Activated B cell treated with CpG ODN at 0.5 μM for 24 hours (primary cell): Measurements from ENCODE around the gene SFMBT1. TPM values are rescaled to one million over a fixed set of nuclear protein-coding genes. Genes with fewer than 3 reads are reported as not detected.

Source experiments
- ATAC-seq: fragments of 200-7000 bp; cut with Tn5 transposase; one replicate; pipeline ENCODE4 v1.10.0; 2021; ENCODE audit warnings: low read depth, mild to moderate bottlenecking, moderate library complexity
- CTCF ChIA-PET: fragments of 350-600 bp; sonication (Branson Sonifier 250); formaldehyde crosslinking; loops from one replicate; lab custom pipeline; 2021; ENCODE audit warnings: antibody characterized with exemption; lab: Charles Lee
- POLR2A ChIA-PET: fragments of 350-600 bp; sonication (Branson Sonifier 250); formaldehyde crosslinking; loops from one replicate; lab custom pipeline; 2021; ENCODE audit warnings: antibody characterized with exemption; lab: Charles Lee
- DNase-seq: peaks from one replicate; pipeline ENCODE4 v3.0.0; 2022
- H3K27ac Mint-ChIP-seq: one replicate; pipeline ENCODE4 v1.8.0; 2020; ENCODE audit warnings: mixed read lengths
- H3K27me3 Mint-ChIP-seq: one replicate; pipeline ENCODE4 v1.8.0; 2021; ENCODE audit warnings: mixed read lengths
- H3K36me3 Mint-ChIP-seq: one replicate; pipeline ENCODE4 v1.8.0; 2021; ENCODE audit warnings: low read depth, mixed read lengths
- H3K4me1 Mint-ChIP-seq: one replicate; pipeline ENCODE4 v1.8.0; 2021; ENCODE audit warnings: mixed read lengths
- H3K4me3 Mint-ChIP-seq: one replicate; pipeline ENCODE4 v1.8.0; 2020; ENCODE audit warnings: mild to moderate bottlenecking, mixed read lengths
- H3K9me3 Mint-ChIP-seq: one replicate; pipeline ENCODE4 v1.8.0; 2020; ENCODE audit warnings: mixed read lengths
- intact Hi-C: fragments of 100-400 bp; cut with micrococcal nuclease; formaldehyde crosslinking; loops from one replicate; pipeline ENCODE4 v1.15.1; 2024
- total RNA-seq: library from RNA; stranded (reverse); gene quantifications from 2 replicates; pipeline ENCODE4 v1.2.3, GENCODE V29; 2022
- TF ChIP-seq, protein P1 (sequence below): fragments of 200-600 bp; IDR thresholded peaks from one replicate; pipeline ENCODE4 v1.8.0; 2022; ENCODE audit warnings: antibody characterized with exemption, mild to moderate bottlenecking

The SFMBT1 gene
- total RNA-seq, 1 donor from 2014 or later, result 31.6 TPM

DNA sequence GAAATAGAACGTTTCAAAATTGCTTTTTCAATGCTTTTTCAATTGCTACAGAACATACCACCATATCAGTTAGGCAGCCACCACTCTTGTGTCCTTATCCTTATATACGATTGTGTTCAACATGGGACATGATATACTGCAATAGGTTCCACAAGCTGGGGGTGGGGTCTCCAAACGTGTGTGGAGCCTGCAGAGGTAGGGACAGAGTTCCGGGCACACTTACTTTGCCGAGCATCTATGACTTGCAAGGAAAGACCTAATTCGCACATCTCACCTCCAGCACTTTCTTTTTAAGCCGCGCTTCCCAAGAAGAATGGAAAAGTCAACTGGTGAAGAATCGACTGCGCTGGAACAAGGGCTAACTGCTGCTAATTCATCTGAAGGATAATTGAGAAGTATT is 39.6 kb upstream of the SFMBT1 start:
- POLR2A ChIA-PET, result no interaction called here
- no peaks in the 10 kb centered on the region for H3K4me1 Mint-ChIP-seq
- TF ChIP-seq, protein P1, sequence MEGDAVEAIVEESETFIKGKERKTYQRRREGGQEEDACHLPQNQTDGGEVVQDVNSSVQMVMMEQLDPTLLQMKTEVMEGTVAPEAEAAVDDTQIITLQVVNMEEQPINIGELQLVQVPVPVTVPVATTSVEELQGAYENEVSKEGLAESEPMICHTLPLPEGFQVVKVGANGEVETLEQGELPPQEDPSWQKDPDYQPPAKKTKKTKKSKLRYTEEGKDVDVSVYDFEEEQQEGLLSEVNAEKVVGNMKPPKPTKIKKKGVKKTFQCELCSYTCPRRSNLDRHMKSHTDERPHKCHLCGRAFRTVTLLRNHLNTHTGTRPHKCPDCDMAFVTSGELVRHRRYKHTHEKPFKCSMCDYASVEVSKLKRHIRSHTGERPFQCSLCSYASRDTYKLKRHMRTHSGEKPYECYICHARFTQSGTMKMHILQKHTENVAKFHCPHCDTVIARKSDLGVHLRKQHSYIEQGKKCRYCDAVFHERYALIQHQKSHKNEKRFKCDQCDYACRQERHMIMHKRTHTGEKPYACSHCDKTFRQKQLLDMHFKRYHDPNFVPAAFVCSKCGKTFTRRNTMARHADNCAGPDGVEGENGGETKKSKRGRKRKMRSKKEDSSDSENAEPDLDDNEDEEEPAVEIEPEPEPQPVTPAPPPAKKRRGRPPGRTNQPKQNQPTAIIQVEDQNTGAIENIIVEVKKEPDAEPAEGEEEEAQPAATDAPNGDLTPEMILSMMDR, result no peak
- ATAC-seq (no peak), DNase-seq (no peak)
- H3K9me3 Mint-ChIP-seq, result no peaks in the 10 kb centered on the region
- H3K36me3 Mint-ChIP-seq, result peaks cover 36% of the 10 kb centered on the region
- no peaks in the 10 kb centered on the region for H3K27me3 Mint-ChIP-seq
- H3K27ac Mint-ChIP-seq, result no peak overlapping the region
- intact Hi-C loops, result no loop called here
- CTCF ChIA-PET, result interaction anchor here (0.7 kb wide), 1 partner anchor 19 kb away, joined by 3 read pairs; no protein-coding TSS in a partner anchor
- no peak overlapping the region for H3K4me3 Mint-ChIP-seq

DNA sequence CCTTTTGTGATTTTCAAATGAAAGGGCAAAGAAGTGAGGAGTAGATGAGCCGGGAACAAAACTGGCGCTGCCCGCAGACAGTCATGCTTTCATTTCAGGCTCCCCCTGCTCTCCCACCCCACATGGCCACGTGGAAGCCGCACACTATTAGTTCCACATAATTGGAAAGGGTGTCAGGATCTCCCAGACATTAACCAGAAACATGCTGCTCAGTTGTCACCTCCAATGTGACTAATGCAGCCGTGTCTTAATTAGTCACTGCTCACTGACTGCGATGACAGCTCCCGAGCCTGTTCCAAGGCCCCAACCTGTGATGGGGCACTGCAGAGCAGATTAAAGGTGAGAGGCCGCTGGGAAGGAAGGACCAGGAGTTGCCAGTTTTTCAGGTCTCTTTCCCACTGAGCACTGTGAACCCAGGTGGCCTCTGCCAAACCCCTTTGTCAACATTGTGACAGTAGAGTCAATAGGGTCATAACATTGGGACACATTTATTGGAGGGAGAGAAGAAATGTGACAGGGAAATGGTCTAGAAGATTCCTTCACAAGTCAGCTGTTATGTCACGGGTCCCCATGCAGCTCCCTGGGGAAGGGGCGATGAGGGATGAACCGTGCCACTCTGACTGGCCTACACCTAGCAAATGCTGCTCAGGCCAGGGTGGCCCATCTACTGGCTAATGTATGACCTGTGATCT is 38.6 kb upstream of the SFMBT1 start:
- TF ChIP-seq, protein P1, result no peak
- DNase-seq (no peak), ATAC-seq (no peak)
- no peaks in the 10 kb centered on the region for H3K9me3 Mint-ChIP-seq
- peaks cover 25% of the 10 kb centered on the region for H3K36me3 Mint-ChIP-seq
- no peaks in the 10 kb centered on the region for H3K27me3 Mint-ChIP-seq
- CTCF ChIA-PET, result no interaction called here
- H3K4me1 Mint-ChIP-seq, result no peaks in the 10 kb centered on the region
- intact Hi-C loops, result no loop called here
- H3K4me3 Mint-ChIP-seq, result no peak overlapping the region
- POLR2A ChIA-PET, result no interaction called here
- peak overlapping the region; percentile 12 for H3K27ac Mint-ChIP-seq

DNA sequence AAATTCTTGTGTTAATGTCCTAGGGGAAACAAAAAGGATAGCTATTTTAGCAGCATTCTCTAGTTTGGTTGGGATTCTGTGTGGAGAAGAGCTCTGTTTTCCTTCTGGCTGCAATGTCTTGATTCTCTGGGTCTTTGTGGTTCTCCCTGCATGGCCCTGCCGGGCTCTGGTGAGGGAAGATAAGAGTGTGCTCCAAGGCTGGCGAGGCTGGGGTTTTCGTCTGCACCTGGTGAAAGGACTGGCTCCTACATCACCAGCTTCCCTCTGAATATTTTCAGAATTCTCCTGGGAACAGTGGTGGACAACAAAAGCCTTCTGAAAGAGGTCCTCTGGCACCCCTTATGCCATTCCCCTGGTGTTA is 38.1 kb upstream of the SFMBT1 start:
- TF ChIP-seq, protein P1, result no peak
- intact Hi-C loops, result no loop called here
- Mint-ChIP-seq H3K4me1 (no peaks in the 10 kb centered on the region), H3K36me3 (peaks cover 22% of the 10 kb centered on the region), H3K27ac (no peak overlapping the region), H3K9me3 (no peaks in the 10 kb centered on the region), H3K4me3 (no peak overlapping the region), H3K27me3 (no peaks in the 10 kb centered on the region)
- ChIA-PET CTCF (no interaction called here), POLR2A (no interaction called here)
- DNase-seq, result no peak
- no peak for ATAC-seq

DNA sequence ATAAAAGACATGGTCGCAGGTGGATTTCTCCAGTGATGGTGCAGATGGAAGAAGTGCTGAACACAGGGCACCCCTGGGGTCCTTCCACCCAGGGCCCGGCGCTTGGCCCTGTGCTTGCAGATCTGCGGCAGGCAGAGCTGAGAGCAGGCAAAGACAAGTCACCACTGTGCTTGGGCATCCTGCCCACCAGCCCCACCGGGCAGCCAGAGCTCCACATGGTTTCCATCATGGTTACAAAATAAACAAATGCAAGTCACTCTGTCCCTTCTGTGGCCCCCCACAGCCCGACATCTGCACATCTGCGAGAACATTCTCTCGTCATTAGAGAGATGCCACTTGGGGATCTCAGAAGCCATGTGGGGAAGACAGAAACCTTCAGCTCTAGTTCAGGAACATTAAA is 37.6 kb upstream of the SFMBT1 start:
- Mint-ChIP-seq H3K9me3 (no peaks in the 10 kb centered on the region), H3K4me1 (no peaks in the 10 kb centered on the region), H3K27me3 (no peaks in the 10 kb centered on the region), H3K4me3 (no peak overlapping the region), H3K27ac (no peak overlapping the region), H3K36me3 (peaks cover 21% of the 10 kb centered on the region)
- ATAC-seq, result no peak
- TF ChIP-seq, protein P1, result no peak
- intact Hi-C loops, result no loop called here
- DNase-seq, result no peak
- CTCF ChIA-PET, result no interaction called here
- POLR2A ChIA-PET, result no interaction called here

DNA sequence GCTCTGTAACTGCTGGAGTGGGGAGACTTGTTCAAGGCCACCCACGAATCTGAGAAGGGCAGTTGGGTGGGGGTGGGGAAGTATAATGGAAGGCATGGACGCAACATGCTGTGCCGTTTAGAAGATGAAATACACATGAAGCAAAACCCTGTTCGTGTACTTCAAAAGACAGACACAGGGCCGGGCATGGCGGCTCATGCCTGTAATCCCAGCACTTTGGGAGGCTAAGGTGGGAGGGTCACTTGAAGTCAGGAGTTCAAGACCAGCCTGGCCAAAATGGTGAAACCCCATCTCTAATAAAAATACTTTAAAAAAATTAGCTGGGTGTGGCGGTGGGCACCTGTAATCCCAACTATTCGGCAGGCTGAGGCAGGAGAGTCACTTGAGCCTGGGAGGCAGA is 36.9 kb upstream of the SFMBT1 start:
- no peaks in the 10 kb centered on the region for H3K27me3 Mint-ChIP-seq
- DNase-seq (no peak), ATAC-seq (no peak)
- H3K4me3 Mint-ChIP-seq, result no peak overlapping the region
- H3K36me3 Mint-ChIP-seq, result peaks cover 17% of the 10 kb centered on the region
- intact Hi-C loops, result no loop called here
- no peak overlapping the region for H3K27ac Mint-ChIP-seq
- CTCF ChIA-PET, result no interaction called here
- POLR2A ChIA-PET, result no interaction called here
- no peaks in the 10 kb centered on the region for H3K4me1 Mint-ChIP-seq
- TF ChIP-seq, protein P1, result no peak
- no peaks in the 10 kb centered on the region for H3K9me3 Mint-ChIP-seq
